ENCODE measurements around the gene SYF2.
A peak's percentile ranks its signal among the peaks of the same experiment; 100 is the strongest.
"Not testable (repeated sequence)": the region's sequence is repeated elsewhere in the genome, so short reads cannot be mapped to it uniquely, and the experiment has no call there.

Gene SYF2

DNA sequence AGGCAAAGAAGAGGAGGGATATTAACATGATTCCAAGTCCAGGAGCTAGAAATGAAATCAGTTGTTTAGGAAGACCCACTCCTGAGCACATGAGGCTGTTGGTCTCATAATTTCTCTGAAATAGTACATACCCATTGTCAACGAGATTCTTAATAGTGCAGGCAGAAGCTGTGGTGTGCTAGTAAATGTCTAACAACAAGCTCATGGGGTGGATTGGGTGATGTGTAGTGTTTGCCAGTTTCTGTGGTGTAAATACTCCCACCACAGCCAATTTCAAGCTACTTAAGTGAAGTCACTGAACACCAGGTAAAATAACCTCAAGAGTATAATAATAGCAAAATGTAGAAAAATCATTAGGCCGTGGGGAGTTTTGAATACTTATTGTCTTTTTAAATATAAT, 42.0 kb downstream of the SYF2 start:
- Histone ChIP-seq H3K9me3 (ENCODE audit: control insufficient read depth, low read length) (no peaks in the 10 kb centered on the region), H3K4me3 (ENCODE audit: low read length) (no peak overlapping the region), H3K4me1 (ENCODE audit: control insufficient read depth, insufficient read depth, low read length) (no peaks in the 10 kb centered on the region), H3K36me3 (ENCODE audit: control insufficient read depth, insufficient read depth, low read length, severe bottlenecking) (no peaks in the 10 kb centered on the region), H3K27me3 (replicated peaks; ENCODE audit: control insufficient read depth, insufficient read depth, low read length) (peaks cover 62% of the 10 kb centered on the region), H3K9ac (ENCODE audit: low read length) (no peak overlapping the region)
- DNase-seq (ENCODE audit: low read depth): no peak

DNA sequence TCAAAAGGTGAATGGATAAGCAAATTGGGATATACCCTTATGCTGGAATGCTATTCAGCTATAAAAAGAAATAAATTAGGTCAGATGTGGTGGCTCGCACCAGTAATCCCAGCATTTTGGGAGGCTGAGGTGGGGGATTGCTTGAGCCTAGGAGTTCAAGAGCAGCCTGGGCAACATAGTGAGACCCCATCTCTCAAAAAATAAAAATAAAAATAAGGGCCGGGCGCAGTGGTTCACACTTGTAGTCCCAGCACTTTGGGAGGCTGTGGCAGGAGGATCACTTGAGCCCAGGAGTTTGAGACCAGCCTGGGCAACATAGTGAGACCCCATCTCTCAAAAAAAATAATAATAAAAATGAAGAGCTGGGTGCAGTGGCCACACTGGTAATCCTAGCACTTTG, 44.4 kb downstream of the SYF2 start:
- H3K4me3 ChIP-seq (ENCODE audit: low read length); DNase-seq (ENCODE audit: low read depth); H3K9ac ChIP-seq (ENCODE audit: low read length); H3K4me1 ChIP-seq (ENCODE audit: control insufficient read depth, insufficient read depth, low read length); H3K36me3 ChIP-seq (ENCODE audit: control insufficient read depth, insufficient read depth, low read length, severe bottlenecking); H3K9me3 ChIP-seq (ENCODE audit: control insufficient read depth, low read length): not testable (repeated sequence)
- peaks cover 57% of the 10 kb centered on the region for H3K27me3 ChIP-seq (replicated peaks; ENCODE audit: control insufficient read depth, insufficient read depth, low read length)

DNA sequence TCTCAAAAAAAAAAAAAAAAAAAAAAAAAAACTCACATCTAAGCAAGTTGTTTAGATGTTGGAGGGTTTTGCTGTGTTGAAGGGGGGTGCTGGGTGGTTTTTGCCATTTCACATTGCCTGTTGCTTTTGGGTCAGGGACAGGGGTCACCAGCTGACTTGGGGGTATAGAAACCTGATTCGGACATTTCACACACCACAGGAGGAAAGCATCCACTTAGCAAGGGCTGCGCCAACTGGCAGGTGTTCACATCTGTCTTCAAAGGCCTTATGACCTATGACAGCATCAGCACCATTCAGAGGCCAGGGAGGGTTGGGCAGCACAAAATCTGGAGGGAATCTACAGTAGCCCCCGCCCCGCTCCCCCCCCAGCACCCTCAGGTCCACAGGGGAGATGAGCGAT, 45.2 kb downstream of the SYF2 start:
- no peak overlapping the region for H3K4me3 ChIP-seq (ENCODE audit: low read length)
- no peaks in the 10 kb centered on the region for H3K36me3 ChIP-seq (ENCODE audit: control insufficient read depth, insufficient read depth, low read length, severe bottlenecking)
- no peak overlapping the region for H3K9ac ChIP-seq (ENCODE audit: low read length)
- no peaks in the 10 kb centered on the region for H3K4me1 ChIP-seq (ENCODE audit: control insufficient read depth, insufficient read depth, low read length)
- no peaks in the 10 kb centered on the region for H3K9me3 ChIP-seq (ENCODE audit: control insufficient read depth, low read length)
- DNase-seq (ENCODE audit: low read depth): no peak
- H3K27me3 ChIP-seq (replicated peaks; ENCODE audit: control insufficient read depth, insufficient read depth, low read length): peaks cover 50% of the 10 kb centered on the region

DNA sequence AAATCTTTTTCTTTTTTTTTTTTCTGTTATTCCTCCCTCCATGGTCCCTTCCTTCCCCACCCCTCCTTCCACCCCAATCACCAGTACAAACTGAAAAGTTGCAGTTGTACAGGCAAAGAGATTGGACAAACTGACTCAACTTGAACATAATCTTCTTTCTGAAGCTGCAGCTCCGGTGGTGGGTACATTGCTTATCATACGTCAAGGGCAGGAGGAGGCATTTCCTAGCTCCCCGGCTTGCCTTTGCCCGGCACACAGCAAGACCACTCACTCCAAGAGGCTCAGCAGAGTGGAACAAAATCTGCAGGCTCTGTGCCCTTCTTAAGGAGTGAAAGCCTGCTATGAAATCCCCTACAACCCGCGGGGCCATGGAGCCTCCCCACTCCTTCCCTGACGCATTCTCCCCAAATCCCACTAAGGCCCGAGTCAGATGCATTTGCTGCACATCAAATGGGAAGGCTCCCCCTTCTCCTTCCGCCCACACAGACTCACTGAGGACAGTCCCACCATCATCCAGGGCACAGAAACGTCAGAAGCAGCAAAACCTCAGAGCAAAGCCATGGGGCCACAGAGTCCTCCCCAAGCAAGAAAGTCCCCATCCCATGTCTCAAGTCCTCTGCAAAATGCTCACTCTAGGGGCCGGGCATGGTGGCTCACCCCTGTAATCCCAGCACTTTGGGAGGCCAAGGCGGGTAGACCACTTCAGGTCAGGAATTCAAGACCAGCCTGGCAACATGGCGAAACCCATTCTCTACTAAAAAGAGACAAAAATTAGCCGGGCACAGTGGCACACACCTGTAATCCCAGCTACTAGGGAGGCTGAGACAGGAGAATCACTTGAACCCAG, 45.9 kb downstream of the SYF2 start:
- Histone ChIP-seq H3K9me3 (ENCODE audit: control insufficient read depth, low read length) (no peaks in the 10 kb centered on the region), H3K27me3 (replicated peaks; ENCODE audit: control insufficient read depth, insufficient read depth, low read length) (peaks cover 45% of the 10 kb centered on the region), H3K36me3 (ENCODE audit: control insufficient read depth, insufficient read depth, low read length, severe bottlenecking) (no peaks in the 10 kb centered on the region), H3K4me1 (ENCODE audit: control insufficient read depth, insufficient read depth, low read length) (no peaks in the 10 kb centered on the region), H3K9ac (ENCODE audit: low read length) (no peak overlapping the region), H3K4me3 (ENCODE audit: low read length) (no peak overlapping the region)
- DNase-seq (ENCODE audit: low read depth): no peak

DNA sequence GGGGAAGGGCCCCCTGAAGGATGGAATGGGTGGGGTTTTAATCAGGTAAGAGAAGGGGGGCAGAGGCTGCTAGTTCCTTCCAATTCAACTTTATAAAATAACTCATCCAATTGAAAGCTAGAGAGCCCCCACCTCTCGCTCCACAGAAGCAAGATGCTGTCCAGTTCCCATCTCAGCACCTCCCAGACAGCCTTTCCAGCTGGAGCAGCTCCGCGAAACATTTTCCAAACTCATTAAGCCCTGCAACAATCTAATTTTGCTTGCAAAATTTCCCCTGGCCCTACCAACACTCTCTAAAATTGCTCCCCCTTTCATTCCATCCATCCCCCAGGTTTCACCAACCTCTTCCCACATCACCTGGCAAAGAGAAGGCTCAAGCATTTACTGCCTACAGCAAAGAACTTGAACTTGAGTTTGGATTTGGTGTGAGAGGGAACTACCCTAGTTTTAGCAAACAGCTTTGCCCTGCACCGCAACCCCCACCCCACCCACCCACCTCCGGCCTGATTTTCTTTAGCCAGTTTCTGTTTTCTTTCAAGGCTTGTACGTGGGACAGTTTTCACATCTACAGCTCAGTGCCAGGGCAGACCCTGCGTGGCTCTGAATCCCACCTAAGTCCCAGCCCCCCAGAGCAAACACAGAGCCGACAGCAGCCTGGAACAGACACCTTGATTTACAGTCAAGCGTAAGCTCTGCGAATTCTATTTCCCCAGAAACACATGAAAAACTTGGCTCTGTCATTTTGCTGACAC, 46.7 kb downstream of the SYF2 start:
- H3K9me3 ChIP-seq (ENCODE audit: control insufficient read depth, low read length): no peaks in the 10 kb centered on the region
- H3K36me3 ChIP-seq (ENCODE audit: control insufficient read depth, insufficient read depth, low read length, severe bottlenecking): no peaks in the 10 kb centered on the region
- no peak for DNase-seq (ENCODE audit: low read depth)
- no peak overlapping the region for H3K4me3 ChIP-seq (ENCODE audit: low read length)
- no peaks in the 10 kb centered on the region for H3K4me1 ChIP-seq (ENCODE audit: control insufficient read depth, insufficient read depth, low read length)
- peaks cover 39% of the 10 kb centered on the region for H3K27me3 ChIP-seq (replicated peaks; ENCODE audit: control insufficient read depth, insufficient read depth, low read length)
- no peak overlapping the region for H3K9ac ChIP-seq (ENCODE audit: low read length)

DNA sequence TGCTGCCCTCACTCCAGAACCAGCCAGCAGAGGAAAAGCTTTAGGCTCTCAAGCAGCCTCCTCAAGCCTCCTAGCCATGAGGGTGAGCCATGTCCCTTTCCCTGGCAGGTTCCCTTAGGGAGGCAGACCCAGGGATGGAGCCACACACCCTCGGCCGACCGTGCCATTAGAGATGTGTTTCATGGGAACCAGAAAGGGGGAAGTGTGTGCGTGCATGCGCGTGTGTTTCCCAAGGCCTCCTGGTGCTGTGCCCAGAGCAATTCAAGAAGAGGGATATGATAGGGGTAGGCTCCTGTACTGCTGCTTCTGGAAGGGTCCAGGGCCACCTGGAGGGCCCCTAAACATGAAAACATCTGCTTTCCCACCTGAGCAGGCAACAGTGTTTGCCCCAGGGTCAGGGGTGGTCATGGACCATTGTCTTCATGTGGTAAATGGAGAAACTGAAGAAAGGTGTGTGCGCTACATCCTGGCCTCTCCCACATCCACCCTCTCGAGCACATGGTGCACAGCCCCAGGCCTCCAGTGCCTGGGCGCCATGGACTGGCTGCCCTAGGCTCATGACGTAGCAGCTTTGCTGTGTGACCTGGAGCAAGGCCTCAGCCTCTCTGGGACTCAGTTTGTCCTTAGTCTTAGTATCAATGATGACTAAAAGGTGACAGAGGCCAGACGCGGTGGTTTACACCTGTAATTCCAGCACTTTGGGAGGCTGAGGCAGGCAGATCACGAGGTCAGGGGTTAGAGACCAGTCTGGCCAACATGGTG, 48.1 kb downstream of the SYF2 start:
- H3K4me1 ChIP-seq (ENCODE audit: control insufficient read depth, insufficient read depth, low read length): no peaks in the 10 kb centered on the region
- DNase-seq (ENCODE audit: low read depth): no peak
- peaks cover 33% of the 10 kb centered on the region for H3K27me3 ChIP-seq (replicated peaks; ENCODE audit: control insufficient read depth, insufficient read depth, low read length)
- no peak overlapping the region for H3K4me3 ChIP-seq (ENCODE audit: low read length)
- H3K9ac ChIP-seq (ENCODE audit: low read length): no peak overlapping the region
- H3K9me3 ChIP-seq (ENCODE audit: control insufficient read depth, low read length): no peaks in the 10 kb centered on the region
- H3K36me3 ChIP-seq (ENCODE audit: control insufficient read depth, insufficient read depth, low read length, severe bottlenecking): no peaks in the 10 kb centered on the region

DNA sequence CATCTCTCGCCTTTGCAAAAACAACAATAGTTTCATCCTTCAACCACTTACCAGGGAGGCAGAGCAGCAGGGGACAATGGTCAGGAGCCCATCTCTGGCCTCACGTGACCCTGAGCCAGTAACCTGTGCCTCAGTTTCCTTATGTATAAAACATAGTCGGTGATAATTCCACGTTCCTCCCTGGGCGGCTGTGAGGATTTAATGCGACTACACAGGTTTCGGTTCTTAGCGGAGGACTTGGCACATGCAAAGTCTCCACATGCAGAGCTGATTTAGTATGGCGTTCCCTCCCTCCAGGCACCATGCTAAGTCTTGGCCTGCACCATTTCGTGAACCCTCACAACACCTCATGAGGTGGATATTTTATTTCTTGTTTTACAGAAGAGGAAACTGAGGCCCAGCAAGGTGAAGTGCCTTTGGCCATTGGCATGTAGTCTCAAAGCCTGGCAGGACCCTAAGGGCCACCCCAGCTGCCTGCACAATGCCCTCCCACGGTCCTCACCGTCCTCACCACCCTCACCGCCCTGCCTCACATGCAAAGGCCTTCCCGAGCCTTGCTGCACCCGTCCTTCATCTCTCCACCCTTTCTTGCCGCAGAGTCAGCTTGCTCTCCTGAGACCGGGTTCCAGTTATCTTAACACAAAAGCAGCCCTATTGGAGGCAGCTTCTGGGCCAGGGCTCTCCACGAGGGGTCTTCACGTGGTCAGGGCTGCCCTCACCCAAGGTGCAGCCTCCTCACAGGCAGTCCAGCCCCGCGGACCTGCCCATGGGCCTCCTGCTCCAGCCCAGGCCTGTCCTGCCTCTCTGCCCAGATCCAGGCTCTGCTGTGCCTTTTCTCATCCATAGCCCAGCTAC, 48.9 kb downstream of the SYF2 start:
- no peaks in the 10 kb centered on the region for H3K9me3 ChIP-seq (ENCODE audit: control insufficient read depth, low read length)
- no peaks in the 10 kb centered on the region for H3K36me3 ChIP-seq (ENCODE audit: control insufficient read depth, insufficient read depth, low read length, severe bottlenecking)
- no peak overlapping the region for H3K9ac ChIP-seq (ENCODE audit: low read length)
- H3K27me3 ChIP-seq (replicated peaks; ENCODE audit: control insufficient read depth, insufficient read depth, low read length): peaks cover 40% of the 10 kb centered on the region
- no peak overlapping the region for H3K4me3 ChIP-seq (ENCODE audit: low read length)
- no peaks in the 10 kb centered on the region for H3K4me1 ChIP-seq (ENCODE audit: control insufficient read depth, insufficient read depth, low read length)
- no peak for DNase-seq (ENCODE audit: low read depth)

DNA sequence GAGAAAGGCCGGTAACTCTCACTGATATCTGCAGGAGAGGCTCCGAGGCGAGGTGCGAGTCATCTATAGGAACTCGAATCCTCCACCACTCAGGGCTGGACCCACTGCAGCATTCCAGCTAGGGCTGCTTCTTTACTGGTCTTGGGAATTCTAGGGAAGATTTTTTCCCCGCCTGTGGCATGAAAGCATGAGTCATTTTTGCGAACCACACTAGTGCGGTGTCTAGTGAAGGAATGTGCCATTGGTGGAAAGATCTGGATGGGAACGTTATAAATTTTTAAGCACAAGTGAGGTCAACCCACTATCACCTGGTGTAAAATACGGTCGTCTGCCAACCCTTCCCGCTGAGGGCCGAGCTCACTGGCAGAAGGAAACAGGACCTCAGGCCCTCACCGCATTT, 49.7 kb downstream of the SYF2 start:
- Histone ChIP-seq H3K9ac (ENCODE audit: low read length) (no peak overlapping the region), H3K4me1 (ENCODE audit: control insufficient read depth, insufficient read depth, low read length) (no peaks in the 10 kb centered on the region), H3K36me3 (ENCODE audit: control insufficient read depth, insufficient read depth, low read length, severe bottlenecking) (no peaks in the 10 kb centered on the region), H3K9me3 (ENCODE audit: control insufficient read depth, low read length) (no peaks in the 10 kb centered on the region), H3K4me3 (ENCODE audit: low read length) (no peak overlapping the region), H3K27me3 (replicated peaks; ENCODE audit: control insufficient read depth, insufficient read depth, low read length) (peaks cover 40% of the 10 kb centered on the region)
- DNase-seq (ENCODE audit: low read depth): peak; percentile 25

DNA sequence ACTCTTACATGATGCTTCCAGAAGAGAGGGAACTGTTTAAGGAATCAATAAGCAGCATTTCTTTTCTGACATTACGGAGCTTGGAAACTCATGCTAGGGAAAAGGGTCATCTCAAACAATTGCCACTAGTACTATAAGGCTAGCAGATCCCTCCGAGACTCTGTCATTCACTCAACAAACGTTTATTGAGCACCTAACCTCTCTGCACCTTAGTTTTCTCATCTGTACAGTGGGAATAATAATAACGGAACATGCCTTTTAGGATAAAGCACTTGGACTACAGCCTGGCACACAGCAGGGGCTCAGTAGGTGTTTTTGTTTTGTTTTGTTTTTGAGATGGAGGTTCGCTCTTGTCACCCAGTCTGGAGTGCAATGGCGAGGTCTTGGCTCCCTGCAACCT, 51.3 kb downstream of the SYF2 start:
- Histone ChIP-seq H3K36me3 (ENCODE audit: control insufficient read depth, insufficient read depth, low read length, severe bottlenecking) (no peaks in the 10 kb centered on the region), H3K9me3 (ENCODE audit: control insufficient read depth, low read length) (no peaks in the 10 kb centered on the region), H3K9ac (ENCODE audit: low read length) (no peak overlapping the region)

DNA sequence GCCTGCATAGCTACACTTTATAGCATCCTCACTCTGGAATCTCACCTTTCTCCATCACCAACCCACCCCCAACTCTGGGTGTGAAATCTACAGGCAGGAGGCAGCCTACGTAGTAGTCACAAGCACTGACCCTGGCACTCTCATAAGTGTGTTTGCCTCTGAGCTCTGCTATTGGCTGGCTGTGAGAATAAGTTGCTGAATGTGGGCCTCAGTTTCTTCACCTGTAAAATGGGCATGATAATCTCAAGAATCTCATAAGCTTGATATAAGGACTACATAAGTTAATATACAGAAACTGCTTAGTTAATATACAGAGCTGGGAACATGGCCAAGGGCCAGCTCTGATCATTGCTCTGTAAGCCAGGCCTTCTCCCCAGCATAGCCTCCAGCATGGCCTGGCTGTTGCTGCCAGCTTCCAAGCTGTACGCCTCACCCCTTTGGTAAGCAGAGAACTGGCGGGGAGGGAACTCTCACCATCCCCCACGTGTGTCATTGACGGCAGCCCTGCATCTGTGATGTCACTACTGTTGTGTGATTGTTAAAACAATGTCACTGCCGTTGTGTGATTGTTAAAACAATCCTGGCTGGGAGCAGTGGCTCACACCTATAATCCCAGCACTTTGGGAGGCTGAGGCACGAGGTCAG, 53.3 kb downstream of the SYF2 start:
- H3K4me1 ChIP-seq (ENCODE audit: control insufficient read depth, insufficient read depth, low read length): no peaks in the 10 kb centered on the region
- DNase-seq (ENCODE audit: low read depth): no peak
- peaks cover 25% of the 10 kb centered on the region for H3K27me3 ChIP-seq (replicated peaks; ENCODE audit: control insufficient read depth, insufficient read depth, low read length)
- H3K9me3 ChIP-seq (ENCODE audit: control insufficient read depth, low read length): no peaks in the 10 kb centered on the region
- no peaks in the 10 kb centered on the region for H3K36me3 ChIP-seq (ENCODE audit: control insufficient read depth, insufficient read depth, low read length, severe bottlenecking)
- H3K4me3 ChIP-seq (ENCODE audit: low read length): no peak overlapping the region
- H3K9ac ChIP-seq (ENCODE audit: low read length): no peak overlapping the region

More for the DNA sequence above, 51.3 kb downstream of the SYF2 start:
- H3K27me3 ChIP-seq (replicated peaks; ENCODE audit: control insufficient read depth, insufficient read depth, low read length): peaks cover 34% of the 10 kb centered on the region
- H3K4me1 ChIP-seq (ENCODE audit: control insufficient read depth, insufficient read depth, low read length): no peaks in the 10 kb centered on the region
- DNase-seq (ENCODE audit: low read depth): no peak
- H3K4me3 ChIP-seq (ENCODE audit: low read length): no peak overlapping the region

Measured in adipocyte (in vitro differentiated cells).